Mesendoderm (in vitro differentiated cells): ENCODE results near the gene NFASC.

Experiments used
- DNase-seq: peaks from one replicate; pipeline ENCODE4 v3.0.0; 2013
- H2AK5ac ChIP-seq: 2 replicates; pipeline ENCODE4 v1.6.1; 2013; ENCODE audit warnings: low read length, inconsistent platforms
- H2BK120ac ChIP-seq: 2 replicates; pipeline ENCODE4 v1.6.1; 2013; ENCODE audit warnings: low read depth, mild to moderate bottlenecking, low read length, moderate library complexity, mixed read lengths
- H2BK15ac ChIP-seq: replicated peaks from 2 replicates; pipeline ENCODE4 v1.6.1; 2013; ENCODE audit warnings: low read depth, mild to moderate bottlenecking, moderate library complexity
- H2BK5ac ChIP-seq: 2 replicates; pipeline ENCODE4 v1.6.1; 2013; ENCODE audit warnings: low read length, inconsistent platforms
- H3K18ac ChIP-seq: 2 replicates; pipeline ENCODE4 v1.6.1; 2013; ENCODE audit warnings: mild to moderate bottlenecking, low read length, mixed read lengths
- H3K23ac ChIP-seq: one replicate; pipeline ENCODE4 v1.6.1; 2013; ENCODE audit warnings: low read length
- H3K27ac ChIP-seq: 2 replicates; pipeline ENCODE4 v1.5.1; 2013; ENCODE audit warnings: low read depth, mild to moderate bottlenecking, inconsistent platforms, low read length, moderate library complexity
- H3K27me3 ChIP-seq: 2 replicates; pipeline ENCODE4 v1.6.1; 2013; ENCODE audit warnings: low read length, control low read depth, mild to moderate bottlenecking, inconsistent platforms; ENCODE audit not compliant: insufficient read depth, poor library complexity
- H3K36me3 ChIP-seq: 2 replicates; pipeline ENCODE4 v1.6.1; 2013; ENCODE audit warnings: low read length, inconsistent platforms; ENCODE audit not compliant: control insufficient read depth, insufficient read depth
- H3K4ac ChIP-seq: one replicate; pipeline ENCODE4 v1.6.1; 2013; ENCODE audit warnings: low read depth, mild to moderate bottlenecking, low read length, moderate library complexity
- H3K4me1 ChIP-seq: 2 replicates; pipeline ENCODE4 v1.6.1; 2013; ENCODE audit warnings: low read depth, low read length, inconsistent platforms; ENCODE audit not compliant: control insufficient read depth
- H3K4me2 ChIP-seq: 2 replicates; pipeline ENCODE4 v1.6.1; 2013; ENCODE audit warnings: low read length
- H3K4me3 ChIP-seq: 2 replicates; pipeline ENCODE4 v1.5.1; 2013; ENCODE audit warnings: mild to moderate bottlenecking, low read length
- H3K56ac ChIP-seq: one replicate; pipeline ENCODE4 v1.6.1; 2013; ENCODE audit warnings: low read length
- H3K79me1 ChIP-seq: 2 replicates; pipeline ENCODE4 v1.6.1; 2013; ENCODE audit warnings: low read length, inconsistent platforms
- H3K79me2 ChIP-seq: 2 replicates; pipeline ENCODE4 v1.6.1; 2013; ENCODE audit warnings: mild to moderate bottlenecking, low read length; ENCODE audit not compliant: control insufficient read depth, insufficient read depth
- H3K9ac ChIP-seq: 2 replicates; pipeline ENCODE4 v1.6.1; 2013; ENCODE audit warnings: low read length, inconsistent platforms
- H4K5ac ChIP-seq: one replicate; pipeline ENCODE4 v1.6.1; 2013; ENCODE audit warnings: low read length
- H4K8ac ChIP-seq: one replicate; pipeline ENCODE4 v1.6.1; 2013; ENCODE audit warnings: low read depth, mild to moderate bottlenecking, control low read depth, low read length, moderate library complexity
- WGBS: extraction: QIAGEN DNeasy Blood & Tissue Kit; methylation state at CpG from one replicate; pipeline ENCODE4 v1.1.7; 2013; ENCODE audit warnings: low lambda C conversion rate, missing lambda C conversion rate; ENCODE audit not compliant: insufficient coverage; ENCODE audit errors: extremely low coverage; 5-methylcytosine and 5-hydroxymethylcytosine counted together

The NFASC gene

GRCh38 chr1:204978782-204979181, 108.1 kb downstream of the NFASC start:
- Histone ChIP-seq H3K9ac (no peak overlapping the region), H3K23ac (no peak overlapping the region), H2AK5ac (no peak overlapping the region), H3K27me3 (no peaks in the 10 kb centered on the region), H2BK5ac (no peak overlapping the region), H3K4ac (no peak overlapping the region), H3K79me2 (no peaks in the 10 kb centered on the region), H3K27ac (no peak overlapping the region), H4K8ac (no peak overlapping the region), H2BK15ac (no peak overlapping the region), H3K79me1 (no peaks in the 10 kb centered on the region), H3K56ac (no peak overlapping the region), H3K18ac (no peak overlapping the region), H3K36me3 (peaks cover 3% of the 10 kb centered on the region), H3K4me3 (no peak overlapping the region), H3K4me2 (no peak overlapping the region), H3K4me1 (no peaks in the 10 kb centered on the region), H4K5ac (no peak overlapping the region), H2BK120ac (no peak overlapping the region)
- no CpG with 5 or more reads among the region's 14 CpGs for WGBS
- DNase-seq, result no peak

GRCh38 chr1:204979306-204979705, 108.6 kb downstream of the NFASC start:
- no peak overlapping the region for H2BK15ac ChIP-seq
- H3K79me1 ChIP-seq, result no peaks in the 10 kb centered on the region
- no peak overlapping the region for H2AK5ac ChIP-seq
- H3K4ac ChIP-seq, result no peak overlapping the region
- H3K36me3 ChIP-seq, result peaks cover 3% of the 10 kb centered on the region
- WGBS, result no CpG with 5 or more reads among the region's 18 CpGs
- H3K4me1 ChIP-seq, result no peaks in the 10 kb centered on the region
- no peak overlapping the region for H3K23ac ChIP-seq
- H3K27me3 ChIP-seq, result no peaks in the 10 kb centered on the region
- no peak overlapping the region for H4K5ac ChIP-seq
- H3K9ac ChIP-seq, result no peak overlapping the region
- no peak overlapping the region for H2BK120ac ChIP-seq
- H3K18ac ChIP-seq, result no peak overlapping the region
- no peak overlapping the region for H3K27ac ChIP-seq
- no peaks in the 10 kb centered on the region for H3K79me2 ChIP-seq
- no peak overlapping the region for H3K4me3 ChIP-seq
- no peak overlapping the region for H3K4me2 ChIP-seq
- H2BK5ac ChIP-seq, result no peak overlapping the region
- DNase-seq, result no peak
- no peak overlapping the region for H4K8ac ChIP-seq
- H3K56ac ChIP-seq, result no peak overlapping the region

- no peaks in the 10 kb centered on the region for H3K79me2 ChIP-seq
- WGBS, result no CpG with 5 or more reads among the region's 10 CpGs
- H3K9ac ChIP-seq, result no peak overlapping the region
- no peak overlapping the region for H2BK15ac ChIP-seq
- no peak overlapping the region for H2BK120ac ChIP-seq
- H3K56ac ChIP-seq, result no peak overlapping the region
- H2BK5ac ChIP-seq, result no peak overlapping the region
- DNase-seq, result no peak
- H2AK5ac ChIP-seq, result no peak overlapping the region
- no peaks in the 10 kb centered on the region for H3K27me3 ChIP-seq
- peaks cover 3% of the 10 kb centered on the region for H3K36me3 ChIP-seq
- H3K23ac ChIP-seq, result no peak overlapping the region
- H3K4ac ChIP-seq, result no peak overlapping the region
- H3K79me1 ChIP-seq, result no peaks in the 10 kb centered on the region
- no peak overlapping the region for H3K4me3 ChIP-seq
- H4K8ac ChIP-seq, result no peak overlapping the region
- no peak overlapping the region for H4K5ac ChIP-seq
- H3K18ac ChIP-seq, result no peak overlapping the region
- H3K4me1 ChIP-seq, result no peaks in the 10 kb centered on the region
- H3K27ac ChIP-seq, result no peak overlapping the region
- H3K4me2 ChIP-seq, result no peak overlapping the region
These were observed 109.4 kb downstream of the NFASC start for GRCh38 chr1:204979891-204980649.

GRCh38 chr1:204980840-204981405, 110.3 kb downstream of the NFASC start:
- H4K8ac ChIP-seq, result no peak overlapping the region
- H3K9ac ChIP-seq, result no peak overlapping the region
- H3K4me1 ChIP-seq, result no peaks in the 10 kb centered on the region
- H3K4me3 ChIP-seq, result no peak overlapping the region
- no peak overlapping the region for H2BK15ac ChIP-seq
- no peak overlapping the region for H2BK5ac ChIP-seq
- H3K4ac ChIP-seq, result no peak overlapping the region
- no peak overlapping the region for H2BK120ac ChIP-seq
- H2AK5ac ChIP-seq, result no peak overlapping the region
- no peaks in the 10 kb centered on the region for H3K27me3 ChIP-seq
- H3K4me2 ChIP-seq, result no peak overlapping the region
- no peak for DNase-seq
- H3K79me2 ChIP-seq, result no peaks in the 10 kb centered on the region
- peaks cover 3% of the 10 kb centered on the region for H3K36me3 ChIP-seq
- no peak overlapping the region for H4K5ac ChIP-seq
- no peak overlapping the region for H3K27ac ChIP-seq
- no peak overlapping the region for H3K56ac ChIP-seq
- H3K18ac ChIP-seq, result no peak overlapping the region
- WGBS, result no CpG with 5 or more reads among the region's 3 CpGs
- H3K23ac ChIP-seq, result no peak overlapping the region
- H3K79me1 ChIP-seq, result no peaks in the 10 kb centered on the region

- Histone ChIP-seq H3K27ac (no peak overlapping the region), H2AK5ac (no peak overlapping the region), H4K8ac (no peak overlapping the region), H3K79me2 (no peaks in the 10 kb centered on the region), H4K5ac (no peak overlapping the region), H3K4ac (no peak overlapping the region), H3K23ac (no peak overlapping the region), H3K4me3 (no peak overlapping the region), H3K4me2 (no peak overlapping the region), H2BK120ac (no peak overlapping the region), H3K27me3 (no peaks in the 10 kb centered on the region), H2BK15ac (no peak overlapping the region), H3K56ac (no peak overlapping the region), H2BK5ac (no peak overlapping the region), H3K4me1 (no peaks in the 10 kb centered on the region), H3K36me3 (peaks cover 3% of the 10 kb centered on the region), H3K18ac (no peak overlapping the region), H3K9ac (no peak overlapping the region), H3K79me1 (no peaks in the 10 kb centered on the region)
- WGBS, result no CpG with 5 or more reads among the region's 11 CpGs
- no peak for DNase-seq
These were observed 112.5 kb downstream of the NFASC start for GRCh38 chr1:204983136-204983535.

GRCh38 chr1:204983881-204984280, 113.2 kb downstream of the NFASC start:
- no peak for DNase-seq

More at GRCh38 chr1:204983881-204984280, 113.2 kb downstream of the NFASC start:
- H3K79me2 ChIP-seq, result no peaks in the 10 kb centered on the region
- H3K27me3 ChIP-seq, result no peaks in the 10 kb centered on the region
- H3K56ac ChIP-seq, result no peak overlapping the region
- H3K36me3 ChIP-seq, result peaks cover 3% of the 10 kb centered on the region
- no peaks in the 10 kb centered on the region for H3K4me1 ChIP-seq
- no peak overlapping the region for H3K9ac ChIP-seq
- no peak overlapping the region for H2BK120ac ChIP-seq
- H3K27ac ChIP-seq, result no peak overlapping the region
- H3K4ac ChIP-seq, result no peak overlapping the region
- no peak overlapping the region for H4K5ac ChIP-seq
- H3K79me1 ChIP-seq, result no peaks in the 10 kb centered on the region
- H2AK5ac ChIP-seq, result no peak overlapping the region
- no CpG with 5 or more reads among the region's 10 CpGs for WGBS
- H3K4me3 ChIP-seq, result no peak overlapping the region
- H2BK5ac ChIP-seq, result no peak overlapping the region
- no peak overlapping the region for H3K23ac ChIP-seq
- no peak overlapping the region for H4K8ac ChIP-seq
- H2BK15ac ChIP-seq, result no peak overlapping the region
- no peak overlapping the region for H3K18ac ChIP-seq
- H3K4me2 ChIP-seq, result no peak overlapping the region
